Epithelial cell of proximal tubule (primary cell): Measurements from ENCODE around the gene PDE7B. TPM values are rescaled to one million over a fixed set of nuclear protein-coding genes. Genes with fewer than 3 reads are reported as not detected.

Experiments used
- DNase-seq: peaks from one replicate; pipeline ENCODE4 v3.0.0-alpha.2; 2011; ENCODE audit warnings: low read depth
- H3K4me3 ChIP-seq: 2 replicates; pipeline ENCODE4 v1.5.1; 2011; ENCODE audit warnings: low read depth, mild to moderate bottlenecking, low read length
- total RNA-seq: library from RNA; depleted of rRNA; stranded (reverse); fragments of >200 nt; gene quantifications from 2 replicates; pipeline ENCODE4 v1.2.3, GENCODE V29; 2015
- TF ChIP-seq, protein P1 (sequence below): conservative IDR thresholded peaks from 2 replicates; pipeline ENCODE4 v1.5.1; 2012; ENCODE audit warnings: low read depth, mild to moderate bottlenecking, low read length

PDE7B gene
- total RNA-seq, 1 donor from 2014 or later, result 2.4 TPM

DNA sequence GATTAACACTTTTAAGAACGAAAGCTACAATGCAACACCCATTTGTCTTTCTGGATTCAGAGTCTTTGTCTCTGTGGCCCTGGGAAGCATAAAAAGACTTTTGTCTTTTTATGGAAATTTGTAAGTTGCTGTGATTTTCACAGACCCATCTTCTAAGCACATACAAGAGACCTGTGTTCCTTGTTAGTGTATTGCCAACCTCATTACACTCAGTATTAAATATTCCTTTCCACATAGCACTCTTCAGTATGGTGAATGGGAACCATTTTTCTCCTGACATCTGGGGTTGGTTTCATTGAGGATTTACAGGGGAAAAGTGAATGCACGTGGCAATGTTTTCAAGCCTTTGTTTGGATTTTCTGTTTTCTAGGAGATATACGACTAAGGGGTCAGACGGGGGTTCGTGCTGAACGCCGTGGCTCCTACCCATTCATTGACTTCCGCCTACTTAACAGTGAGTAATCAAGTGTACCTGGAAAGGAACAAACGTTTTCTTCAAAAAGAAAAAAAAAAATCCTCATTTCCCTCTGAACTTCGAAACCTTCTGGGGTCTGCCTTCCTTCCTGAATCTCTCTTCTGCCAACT, 257.0 kb downstream of the PDE7B start:
- TF ChIP-seq, protein P1, sequence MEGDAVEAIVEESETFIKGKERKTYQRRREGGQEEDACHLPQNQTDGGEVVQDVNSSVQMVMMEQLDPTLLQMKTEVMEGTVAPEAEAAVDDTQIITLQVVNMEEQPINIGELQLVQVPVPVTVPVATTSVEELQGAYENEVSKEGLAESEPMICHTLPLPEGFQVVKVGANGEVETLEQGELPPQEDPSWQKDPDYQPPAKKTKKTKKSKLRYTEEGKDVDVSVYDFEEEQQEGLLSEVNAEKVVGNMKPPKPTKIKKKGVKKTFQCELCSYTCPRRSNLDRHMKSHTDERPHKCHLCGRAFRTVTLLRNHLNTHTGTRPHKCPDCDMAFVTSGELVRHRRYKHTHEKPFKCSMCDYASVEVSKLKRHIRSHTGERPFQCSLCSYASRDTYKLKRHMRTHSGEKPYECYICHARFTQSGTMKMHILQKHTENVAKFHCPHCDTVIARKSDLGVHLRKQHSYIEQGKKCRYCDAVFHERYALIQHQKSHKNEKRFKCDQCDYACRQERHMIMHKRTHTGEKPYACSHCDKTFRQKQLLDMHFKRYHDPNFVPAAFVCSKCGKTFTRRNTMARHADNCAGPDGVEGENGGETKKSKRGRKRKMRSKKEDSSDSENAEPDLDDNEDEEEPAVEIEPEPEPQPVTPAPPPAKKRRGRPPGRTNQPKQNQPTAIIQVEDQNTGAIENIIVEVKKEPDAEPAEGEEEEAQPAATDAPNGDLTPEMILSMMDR, result no peak
- no peak for DNase-seq
- H3K4me3 ChIP-seq, result no peak overlapping the region

DNA sequence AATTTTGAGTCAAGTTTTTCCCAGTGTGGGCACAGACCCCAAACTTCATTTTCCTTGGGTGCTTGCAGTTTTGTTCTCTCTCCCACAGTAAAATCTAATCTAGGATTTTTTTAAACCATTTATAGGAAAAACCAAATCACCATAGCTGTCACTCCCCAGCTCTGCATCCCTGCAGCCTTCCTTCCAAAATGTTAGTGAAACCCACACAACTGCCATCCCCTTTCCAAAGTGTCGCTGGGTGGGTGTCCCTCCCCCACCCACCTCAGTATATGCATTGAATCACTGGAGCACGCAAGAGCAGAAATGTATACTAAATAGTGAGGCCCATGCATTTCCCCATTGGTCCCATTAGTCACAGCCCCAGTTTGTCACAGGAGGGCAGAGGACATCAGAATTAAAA, 260.3 kb downstream of the PDE7B start:
- H3K4me3 ChIP-seq, result no peak overlapping the region
- TF ChIP-seq, protein P1, result no peak
- no peak for DNase-seq

DNA sequence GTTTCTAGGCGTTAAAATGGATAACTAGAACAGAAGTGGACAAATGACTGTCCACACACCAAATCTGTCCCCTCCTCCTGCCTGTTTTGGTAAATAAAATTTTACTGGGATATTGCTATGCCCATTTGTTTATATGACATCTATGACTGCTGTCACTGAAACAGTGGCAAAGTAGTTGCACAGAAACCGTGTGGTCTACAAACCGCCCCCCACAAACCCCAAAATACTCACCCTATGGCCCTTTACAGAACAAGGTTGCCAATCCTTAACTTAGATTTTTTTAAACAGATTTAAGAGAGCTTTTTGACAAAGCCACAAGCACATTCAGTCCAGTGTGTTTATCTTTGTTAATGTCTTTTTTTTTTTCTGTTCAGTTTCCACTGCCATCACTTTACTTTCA, 260.8 kb downstream of the PDE7B start:
- TF ChIP-seq, protein P1, result no peak
- no peak for DNase-seq
- H3K4me3 ChIP-seq, result no peak overlapping the region

DNA sequence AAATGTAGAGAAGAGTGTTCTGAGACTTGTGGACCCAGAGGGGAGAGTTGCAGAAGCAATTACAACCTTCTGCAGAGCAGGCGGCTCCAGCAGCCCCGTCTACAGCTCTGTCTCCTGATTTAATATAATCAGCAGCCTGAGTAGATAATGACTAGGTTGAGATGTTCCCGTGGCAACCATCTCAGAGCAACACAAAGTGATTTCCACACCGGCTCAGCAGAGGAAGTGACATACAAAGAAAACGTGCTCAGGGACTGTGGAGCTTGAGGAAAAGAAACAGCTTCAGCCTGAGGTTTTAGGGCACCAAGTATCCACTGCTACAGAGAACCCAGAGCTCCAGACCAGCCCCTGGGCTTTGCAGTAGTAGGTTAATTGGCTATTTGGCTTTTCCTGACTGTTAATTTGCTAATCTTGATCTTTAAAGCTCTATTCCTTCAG, 262.3 kb downstream of the PDE7B start:
- peak; percentile 73 for DNase-seq
- TF ChIP-seq, protein P1, result no peak
- no peak overlapping the region for H3K4me3 ChIP-seq

DNA sequence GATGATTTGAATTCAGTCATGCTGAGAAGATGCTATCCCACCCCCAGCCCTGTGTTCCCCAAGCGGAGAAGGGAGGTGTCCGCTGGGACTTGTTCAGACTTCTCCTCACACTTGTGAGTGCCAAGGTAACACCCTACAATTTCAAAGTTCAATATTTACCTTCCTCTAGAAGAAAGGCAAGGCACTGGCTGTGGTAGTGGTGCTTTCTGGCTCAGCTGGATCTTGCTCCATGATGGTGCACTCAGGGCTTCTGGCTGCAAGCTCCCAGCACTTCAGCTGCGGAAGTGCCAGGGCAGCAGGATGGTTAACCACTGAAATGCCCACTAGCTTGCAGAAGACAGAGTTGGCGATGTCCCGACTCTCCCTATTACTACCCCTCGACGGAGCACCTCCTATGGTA, 263.2 kb downstream of the PDE7B start:
- TF ChIP-seq, protein P1, result no peak
- H3K4me3 ChIP-seq, result no peak overlapping the region
- DNase-seq, result no peak

DNA sequence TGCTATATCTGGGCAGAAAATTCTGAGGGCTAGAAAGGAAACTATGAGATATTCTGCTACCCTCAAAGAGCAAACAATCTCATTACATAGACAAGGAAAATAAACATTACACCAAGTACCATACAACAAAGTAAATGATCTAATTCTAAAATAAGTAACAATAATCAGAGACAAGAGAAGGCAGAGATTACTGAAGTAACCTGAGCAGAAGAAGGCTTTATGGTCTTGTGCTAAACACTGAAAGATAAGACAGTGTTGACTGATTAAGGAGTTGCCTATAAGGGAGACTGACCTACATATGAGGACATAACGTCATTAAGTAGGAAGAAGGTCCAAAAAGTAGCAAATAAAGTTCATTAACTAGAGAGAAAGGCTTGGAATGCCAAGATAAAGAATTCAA, 264.4 kb downstream of the PDE7B start:
- TF ChIP-seq, protein P1, result no peak
- no peak overlapping the region for H3K4me3 ChIP-seq
- no peak for DNase-seq

DNA sequence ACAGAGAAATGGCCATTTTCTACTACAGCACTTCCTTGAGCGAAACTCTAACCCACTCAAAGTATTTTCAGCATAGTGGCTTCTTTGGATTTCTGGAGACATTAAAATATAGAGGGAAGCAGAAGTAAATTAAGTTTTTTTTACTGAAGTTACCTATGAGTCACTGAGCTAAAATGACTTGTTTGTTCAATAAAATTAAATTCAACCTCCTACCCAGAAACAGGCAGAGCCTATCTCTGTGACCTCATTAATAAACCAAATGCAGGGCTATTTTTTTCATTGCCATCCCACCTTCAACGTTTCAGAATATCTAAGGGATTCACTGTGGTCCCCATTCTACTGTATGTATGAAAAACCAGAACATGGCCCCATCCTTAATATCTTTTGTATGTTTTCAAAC, 265.6 kb downstream of the PDE7B start:
- TF ChIP-seq, protein P1, result no peak
- no peak overlapping the region for H3K4me3 ChIP-seq
- no peak for DNase-seq
